ENCODE measurements around the gene DLL3.

- TF ChIP-seq CTCF (conservative IDR thresholded peaks at IDR 0.05; ENCODE audit: low read length) (no peak), EZH2phosphoT487 (IDR thresholded peaks at IDR 0.05; ENCODE audit: borderline replicate concordance, low read depth, low read length) (no peak)
Observed at GRCh38 chr19:39480337-39481228, 18.2 kb upstream of the DLL3 start, which contains the start of gene TIMM50.
